Left lung (tissue), 10 donors: ENCODE measurements around the gene DCAF17. TPM values are rescaled to one million over a fixed set of nuclear protein-coding genes. Genes with fewer than 3 reads are reported as not detected.
A peak's percentile ranks its signal among the peaks of the same experiment; 100 is the strongest.

ENCODE experiments used
- ATAC-seq: fragments of 200-7000 bp; cut with Tn5 transposase; one replicate; pipeline ENCODE4 v1.9.1; 2020; ENCODE audit warnings: moderate library complexity
- DNase-seq, 4 donors: peaks; one replicate each; pipeline ENCODE4 v3.0.0-alpha.2; 2013 to 2020
- H3K27ac ChIP-seq, 2 donors: fragments of 200-600 bp; sonication (generic) in 1 of 2; one replicate each; pipeline versions ENCODE4 v1.5.0 to v1.8.0; 2020 to 2021
- H3K27me3 ChIP-seq, 2 donors: fragments of 200-600 bp; sonication (generic) in 1 of 2; one replicate each; pipeline versions ENCODE4 v1.5.0 to v1.8.0; 2020 to 2021
- H3K36me3 ChIP-seq, 2 donors: fragments of 200-600 bp; sonication (generic) in 1 of 2; one replicate each; pipeline versions ENCODE4 v1.5.0 to v1.8.0; 2020 to 2021
- H3K4me1 ChIP-seq, 2 donors: fragments of 200-600 bp; one replicate each; pipeline ENCODE4 v1.8.0; 2021
- H3K4me3 ChIP-seq, 2 donors: fragments of 200-600 bp; sonication (generic) in 1 of 2; one replicate each; pipeline versions ENCODE4 v1.5.0 to v1.8.0; 2020 to 2021; ENCODE audit warnings: mild to moderate bottlenecking in 1 of 2
- H3K9me3 ChIP-seq, 2 donors: fragments of 200-600 bp; sonication (generic) in 1 of 2; one replicate each; pipeline versions ENCODE4 v1.5.0 to v1.8.0; 2020 to 2021
- CTCF ChIP-seq, 2 donors: fragments of 200-600 bp; sonication (generic) in 1 of 2; IDR thresholded peaks; one replicate each; pipeline versions ENCODE4 v1.5.0 to v1.8.0; 2021; ENCODE audit warnings: antibody characterized with exemption in 2 of 2
- intact Hi-C, 2 donors: fragments of 100-400 bp; cut with DNase I; formaldehyde crosslinking; loops; one replicate each; pipeline versions ENCODE4 v1.11.2 to v1.14.2; 2022
- polyA plus RNA-seq, 6 donors: library from polyadenylated mRNA; unstranded; fragments of 120-200 nt; gene quantifications; one replicate each; pipeline ENCODE4 v1.2.1, GENCODE V29; 2013; ENCODE audit not compliant: insufficient read length in 6 of 6
- total RNA-seq, 2 donors: library from RNA; stranded (reverse); fragmentation: NEBNext Ultra II Directional; extraction: Animal tissue kit (Norgen Biotek cat#: 25700); gene quantifications; one replicate each; pipeline ENCODE4 v1.2.1, GENCODE V29; 2021
- donor health status: DM: no; HTN: yes; CAD: no.
- donor health status: DM: no; HTN: no; CAD: no.

The DCAF17 gene
- total and polyA plus RNA-seq, 8 donors, result 14.2 to 36.7 (median 28.3) TPM

GRCh38 chr2:171389780-171390179, 44.2 kb upstream of the DCAF17 start:
- ATAC-seq (no peak), DNase-seq (no peak)
- Histone ChIP-seq H3K4me1 (no peaks in the 10 kb centered on the region), H3K36me3 (no peaks in the 10 kb centered on the region), H3K27me3 (no peaks in the 10 kb centered on the region), H3K27ac (no peak overlapping the region), H3K9me3 (no peaks in the 10 kb centered on the region), H3K4me3 (no peak overlapping the region)
- intact Hi-C loops, result no loop called here
- no peak for TF ChIP-seq CTCF (IDR thresholded peaks at IDR 0.05)

- Histone ChIP-seq H3K9me3 (no peaks in the 10 kb centered on the region), H3K4me3 (no peak overlapping the region), H3K4me1 (no peaks in the 10 kb centered on the region), H3K27ac (no peak overlapping the region), H3K27me3 (no peaks in the 10 kb centered on the region), H3K36me3 (no peaks in the 10 kb centered on the region)
- no peak for DNase-seq
- no peak for TF ChIP-seq CTCF (IDR thresholded peaks at IDR 0.05)
- intact Hi-C loops, result no loop called here
- no peak for ATAC-seq
Observed at GRCh38 chr2:171390941-171391516, 43.0 kb upstream of the DCAF17 start.

GRCh38 chr2:171391532-171391931, 42.5 kb upstream of the DCAF17 start:
- no peak for DNase-seq
- no peak for ATAC-seq
- TF ChIP-seq CTCF (IDR thresholded peaks at IDR 0.05), result no peak
- Histone ChIP-seq H3K27ac (no peak overlapping the region), H3K4me1 (no peaks in the 10 kb centered on the region), H3K27me3 (no peaks in the 10 kb centered on the region), H3K9me3 (no peaks in the 10 kb centered on the region), H3K36me3 (no peaks in the 10 kb centered on the region), H3K4me3 (no peak overlapping the region)
- intact Hi-C loops, result no loop called here

- ATAC-seq, result no peak
- no peaks in the 10 kb centered on the region for H3K9me3 ChIP-seq
- no peaks in the 10 kb centered on the region for H3K36me3 ChIP-seq
- H3K27ac ChIP-seq, result no peak overlapping the region
- H3K4me3 ChIP-seq, result no peak overlapping the region
- no peak for TF ChIP-seq CTCF (IDR thresholded peaks at IDR 0.05)
- H3K27me3 ChIP-seq, result no peaks in the 10 kb centered on the region
- no peak for DNase-seq
- intact Hi-C loops, result no loop called here
- no peaks in the 10 kb centered on the region for H3K4me1 ChIP-seq
Observed at GRCh38 chr2:171393487-171393886, 40.5 kb upstream of the DCAF17 start.

- ATAC-seq (no peak), DNase-seq (peak in 1 of 4 donors; percentile 10)
- intact Hi-C loops, result no loop called here
- H3K27me3 ChIP-seq, result no peaks in the 10 kb centered on the region
- no peaks in the 10 kb centered on the region for H3K9me3 ChIP-seq
- no peak for TF ChIP-seq CTCF (IDR thresholded peaks at IDR 0.05)
- H3K4me3 ChIP-seq, result no peak overlapping the region
- no peaks in the 10 kb centered on the region for H3K36me3 ChIP-seq
- no peak overlapping the region for H3K27ac ChIP-seq
- no peaks in the 10 kb centered on the region for H3K4me1 ChIP-seq
Observed at GRCh38 chr2:171394164-171394740, 39.8 kb upstream of the DCAF17 start.
